Measurements from ENCODE around the gene QRICH1.
"Not testable (repeated sequence)": the region's sequence is repeated elsewhere in the genome, so short reads cannot be mapped to it uniquely, and the experiment has no call there.

The QRICH1 gene

GRCh38 chr3:49013738-49014660, 79.9 kb downstream of the QRICH1 start:
- Histone ChIP-seq H3K4me3 (ENCODE audit: low read depth in 1 of 2, low read length in 2 of 2) (no peak overlapping the region), H3K9ac (ENCODE audit: low read length) (no peak overlapping the region), H3K36me3 (ENCODE audit: insufficient read depth, low read length) (peaks cover 23% of the 10 kb centered on the region), H3K27ac (ENCODE audit: low read depth, low read length) (no peak overlapping the region), H3K4me1 (ENCODE audit: insufficient read depth, low read length) (peaks cover 8% of the 10 kb centered on the region), H3K9me3 (ENCODE audit: low read length) (no peaks in the 10 kb centered on the region), H3K27me3 (ENCODE audit: control insufficient read depth in 1 of 2, insufficient read depth in 2 of 2, low read length in 2 of 2) (no peaks in the 10 kb centered on the region)

GRCh38 chr3:49013113-49013737, 80.6 kb downstream of the QRICH1 start:
- Histone ChIP-seq H3K9me3 (ENCODE audit: low read length) (no peaks in the 10 kb centered on the region), H3K27ac (ENCODE audit: low read depth, low read length) (no peak overlapping the region), H3K36me3 (ENCODE audit: insufficient read depth, low read length) (peaks cover 23% of the 10 kb centered on the region), H3K9ac (ENCODE audit: low read length) (no peak overlapping the region), H3K4me3 (ENCODE audit: low read depth in 1 of 2, low read length in 2 of 2) (no peak overlapping the region), H3K4me1 (ENCODE audit: insufficient read depth, low read length) (peaks cover 12% of the 10 kb centered on the region), H3K27me3 (ENCODE audit: control insufficient read depth in 1 of 2, insufficient read depth in 2 of 2, low read length in 2 of 2) (no peaks in the 10 kb centered on the region)

- Histone ChIP-seq H3K9me3 (ENCODE audit: low read length) (no peaks in the 10 kb centered on the region), H3K36me3 (ENCODE audit: insufficient read depth, low read length) (peaks cover 23% of the 10 kb centered on the region), H3K4me1 (ENCODE audit: insufficient read depth, low read length) (peaks cover 14% of the 10 kb centered on the region), H3K9ac (ENCODE audit: low read length) (no peak overlapping the region), H3K27me3 (ENCODE audit: control insufficient read depth in 1 of 2, insufficient read depth in 2 of 2, low read length in 2 of 2) (no peaks in the 10 kb centered on the region), H3K27ac (ENCODE audit: low read depth, low read length) (no peak overlapping the region), H3K4me3 (ENCODE audit: low read depth in 1 of 2, low read length in 2 of 2) (no peak overlapping the region)
Observed at GRCh38 chr3:49012441-49013017, 81.3 kb downstream of the QRICH1 start.

- Histone ChIP-seq H3K27ac (ENCODE audit: low read depth, low read length) (no peak overlapping the region), H3K4me1 (ENCODE audit: insufficient read depth, low read length) (peaks cover 14% of the 10 kb centered on the region), H3K36me3 (ENCODE audit: insufficient read depth, low read length) (peaks cover 2% of the 10 kb centered on the region), H3K4me3 (ENCODE audit: low read depth in 1 of 2, low read length in 2 of 2) (no peak overlapping the region), H3K9ac (ENCODE audit: low read length) (no peak overlapping the region), H3K27me3 (ENCODE audit: control insufficient read depth in 1 of 2, insufficient read depth in 2 of 2, low read length in 2 of 2) (no peaks in the 10 kb centered on the region), H3K9me3 (ENCODE audit: low read length) (no peaks in the 10 kb centered on the region)
Observed at GRCh38 chr3:49009396-49009795, 84.5 kb downstream of the QRICH1 start.

- Histone ChIP-seq H3K4me3 (ENCODE audit: low read depth in 1 of 2, low read length in 2 of 2) (peak overlapping the region in 1 of 2 donors; percentile 54), H3K9ac (ENCODE audit: low read length) (peak overlapping the region; percentile 30), H3K4me1 (ENCODE audit: insufficient read depth, low read length) (peaks cover 14% of the 10 kb centered on the region)
- not testable (repeated sequence) for H3K27me3 ChIP-seq (ENCODE audit: control insufficient read depth in 1 of 2, insufficient read depth in 2 of 2, low read length in 2 of 2); H3K27ac ChIP-seq (ENCODE audit: low read depth, low read length); H3K36me3 ChIP-seq (ENCODE audit: insufficient read depth, low read length); H3K9me3 ChIP-seq (ENCODE audit: low read length)
Observed at GRCh38 chr3:49008627-49009026, 85.2 kb downstream of the QRICH1 start.

GRCh38 chr3:49007771-49008528, 85.9 kb downstream of the QRICH1 start:
- Histone ChIP-seq H3K9me3 (ENCODE audit: low read length) (no peaks in the 10 kb centered on the region), H3K27ac (ENCODE audit: low read depth, low read length) (peak overlapping the region; percentile 99), H3K36me3 (ENCODE audit: insufficient read depth, low read length) (no peaks in the 10 kb centered on the region), H3K9ac (ENCODE audit: low read length) (peak overlapping the region; percentile 90), H3K4me1 (ENCODE audit: insufficient read depth, low read length) (peaks cover 14% of the 10 kb centered on the region), H3K4me3 (ENCODE audit: low read depth in 1 of 2, low read length in 2 of 2) (peak overlapping the region; percentile 60 to 92), H3K27me3 (ENCODE audit: control insufficient read depth in 1 of 2, insufficient read depth in 2 of 2, low read length in 2 of 2) (no peaks in the 10 kb centered on the region)

GRCh38 chr3:49007068-49007770, 86.7 kb downstream of the QRICH1 start, which contains the start of gene WDR6:
TSS of gene WDR6 (plus strand) at chr3:49007391. CDS start at chr3:49007432, 41 bp downstream.
- peak within 1 kb of the TSS; percentile 60 to 92 for H3K4me3 ChIP-seq (ENCODE audit: low read depth in 1 of 2, low read length in 2 of 2)
- peak within 1 kb of the TSS; percentile 99 for H3K27ac ChIP-seq (ENCODE audit: low read depth, low read length)
- peaks cover 14% of the 10 kb centered on the region for H3K4me1 ChIP-seq (ENCODE audit: insufficient read depth, low read length)
- no peaks in the 10 kb centered on the region for H3K36me3 ChIP-seq (ENCODE audit: insufficient read depth, low read length)
- no peaks in the 10 kb centered on the region for H3K27me3 ChIP-seq (ENCODE audit: control insufficient read depth in 1 of 2, insufficient read depth in 2 of 2, low read length in 2 of 2)
- no peaks in the 10 kb centered on the region for H3K9me3 ChIP-seq (ENCODE audit: low read length)
- peak within 1 kb of the TSS; percentile 90 for H3K9ac ChIP-seq (ENCODE audit: low read length)

GRCh38 chr3:49006408-49007067, 87.3 kb downstream of the QRICH1 start:
- Histone ChIP-seq H3K27ac (ENCODE audit: low read depth, low read length) (peak overlapping the region; percentile 99), H3K36me3 (ENCODE audit: insufficient read depth, low read length) (no peaks in the 10 kb centered on the region), H3K9ac (ENCODE audit: low read length) (peak overlapping the region; percentile 66), H3K4me1 (ENCODE audit: insufficient read depth, low read length) (peaks cover 14% of the 10 kb centered on the region), H3K4me3 (ENCODE audit: low read depth in 1 of 2, low read length in 2 of 2) (peak overlapping the region; percentile 60 to 92), H3K9me3 (ENCODE audit: low read length) (no peaks in the 10 kb centered on the region), H3K27me3 (ENCODE audit: control insufficient read depth in 1 of 2, insufficient read depth in 2 of 2, low read length in 2 of 2) (no peaks in the 10 kb centered on the region)

- Histone ChIP-seq H3K27me3 (ENCODE audit: control insufficient read depth in 1 of 2, insufficient read depth in 2 of 2, low read length in 2 of 2) (no peaks in the 10 kb centered on the region), H3K9ac (ENCODE audit: low read length) (no peak overlapping the region), H3K27ac (ENCODE audit: low read depth, low read length) (peak overlapping the region; percentile 99), H3K36me3 (ENCODE audit: insufficient read depth, low read length) (no peaks in the 10 kb centered on the region), H3K9me3 (ENCODE audit: low read length) (no peaks in the 10 kb centered on the region), H3K4me3 (ENCODE audit: low read depth in 1 of 2, low read length in 2 of 2) (peak overlapping the region; percentile 60 to 92), H3K4me1 (ENCODE audit: insufficient read depth, low read length) (peaks cover 14% of the 10 kb centered on the region)
Observed at GRCh38 chr3:49005998-49006397, 87.9 kb downstream of the QRICH1 start.

- Histone ChIP-seq H3K27ac (ENCODE audit: low read depth, low read length) (no peak overlapping the region), H3K9me3 (ENCODE audit: low read length) (no peaks in the 10 kb centered on the region), H3K4me1 (ENCODE audit: insufficient read depth, low read length) (peaks cover 14% of the 10 kb centered on the region), H3K9ac (ENCODE audit: low read length) (no peak overlapping the region), H3K4me3 (ENCODE audit: low read depth in 1 of 2, low read length in 2 of 2) (no peak overlapping the region), H3K36me3 (ENCODE audit: insufficient read depth, low read length) (no peaks in the 10 kb centered on the region), H3K27me3 (ENCODE audit: control insufficient read depth in 1 of 2, insufficient read depth in 2 of 2, low read length in 2 of 2) (no peaks in the 10 kb centered on the region)
Observed at GRCh38 chr3:49005303-49005680, 88.6 kb downstream of the QRICH1 start.

Data from muscle layer of colon (tissue), 2 donors.